Esophagus muscularis mucosa (tissue), 3 donors: ENCODE data around the gene MAP3K9.

Source experiments
- CTCF ChIP-seq, 3 experiments: fragments of 200-600 bp in 2 of 3; fragments of 450-650 bp in 1 of 3; sonication (generic) in 2 of 3; IDR thresholded peaks; one replicate each; pipeline ENCODE4 v1.5.1; 2017 to 2019; ENCODE audit warnings: antibody characterized with exemption in 3 of 3, mild to moderate bottlenecking in 2 of 3, moderate library complexity in 1 of 3
- POLR2A ChIP-seq: fragments of 450-650 bp; IDR thresholded peaks from one replicate; pipeline ENCODE4 v1.6.1; 2017; ENCODE audit warnings: antibody characterized with exemption, moderate library complexity, mild to moderate bottlenecking, low read depth
- POLR2AphosphoS5 ChIP-seq, 2 donors: sonication (generic); formaldehyde crosslinking; IDR thresholded peaks; one replicate each; pipeline ENCODE4 v1.6.1; 2017; ENCODE audit warnings: antibody characterized with exemption in 2 of 2

GRCh38 chr14:70842851-70843462, 33.6 kb upstream of the MAP3K9 start:
- TF ChIP-seq CTCF (IDR thresholded peaks at IDR 0.05) (no peak), POLR2A (no peak), POLR2AphosphoS5 (IDR thresholded peaks at IDR 0.05) (no peak)
